Stimulated activated CD8-positive, alpha-beta memory T cell treated with anti-CD3 and anti-CD28 coated beads, Interleukin-12 subunit alpha, Interleukin-12 subunit beta, amount 100 ng/mL, for 1 hour (primary cell): ENCODE data around the gene GBA2.

Experiments used
- DNase-seq: peaks from one replicate; pipeline ENCODE4 v3.0.0-alpha.2; 2020; ENCODE audit warnings: low read depth

Gene GBA2

GRCh38 chr9:35763803-35764202 lies 14.8 kb upstream of the GBA2 start:
- no peak for DNase-seq

DNA sequence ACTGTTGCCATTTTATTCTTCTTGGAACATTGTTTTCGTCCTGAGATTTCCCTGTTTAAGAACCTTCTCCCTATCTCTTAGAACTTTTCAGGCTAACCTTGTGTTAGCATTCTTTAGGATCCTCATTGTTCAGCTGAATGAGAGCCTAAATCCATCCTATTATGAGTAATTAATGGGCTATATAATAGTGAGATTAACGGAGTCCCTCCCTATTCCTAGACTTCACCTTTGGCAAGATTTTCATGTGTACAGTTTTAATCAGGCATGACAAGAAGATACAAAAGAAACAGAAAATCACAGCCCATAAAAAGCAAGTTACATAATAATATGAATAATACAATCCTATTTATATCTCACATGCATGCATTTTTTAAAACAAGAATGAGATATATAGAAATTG lies 14.2 kb upstream of the GBA2 start:
- DNase-seq, result no peak

DNA sequence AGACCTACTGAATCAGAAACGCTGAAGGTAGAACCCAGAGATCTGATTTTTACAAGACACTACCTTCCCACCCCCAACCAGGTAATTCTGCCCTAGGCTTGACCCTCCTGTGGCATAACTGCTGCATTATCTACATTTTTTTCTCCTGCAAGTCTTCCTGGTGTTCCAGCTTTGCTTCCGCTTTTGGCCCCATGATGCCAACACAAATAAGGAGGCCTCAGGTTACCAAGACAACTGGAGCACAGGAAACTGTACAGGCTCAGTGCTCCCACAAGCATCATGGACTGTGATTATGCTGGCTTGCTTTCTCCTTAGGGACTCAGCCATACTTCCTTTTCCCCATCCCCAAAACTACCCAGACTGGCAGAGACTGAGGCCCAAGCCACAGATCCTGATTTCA lies 11.6 kb upstream of the GBA2 start:
- DNase-seq, result no peak

- no peak for DNase-seq
Observed at GRCh38 chr9:35759795-35760194, 10.8 kb upstream of the GBA2 start.

DNA sequence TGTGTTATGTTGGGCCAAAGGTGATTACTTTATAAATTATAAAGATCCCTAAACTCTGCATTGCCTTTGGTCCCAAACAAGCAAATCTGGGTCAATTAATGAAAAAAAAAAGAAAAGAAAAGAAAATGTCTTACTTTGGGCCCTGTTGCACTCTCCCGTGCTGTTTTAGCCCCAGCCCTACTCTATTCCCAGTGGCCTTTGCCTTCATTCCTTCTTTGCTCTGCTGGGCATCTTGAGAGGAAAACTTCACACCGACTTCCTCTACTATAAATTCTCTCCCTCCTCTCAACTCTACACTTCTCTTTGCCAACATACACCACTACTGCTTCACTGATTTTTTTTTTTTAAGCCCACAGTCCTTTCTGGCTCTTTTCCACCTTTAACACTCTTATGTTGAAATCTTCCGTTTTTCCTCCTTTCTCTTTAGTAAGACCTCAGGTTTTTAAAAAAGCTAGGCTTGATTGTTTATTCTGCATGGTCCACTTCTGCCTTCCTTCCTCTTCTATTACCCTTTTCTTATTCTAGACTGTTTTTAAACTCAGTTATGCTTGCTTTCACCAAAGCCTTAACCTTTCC lies 9.5 kb upstream of the GBA2 start:
- DNase-seq, result no peak

DNA sequence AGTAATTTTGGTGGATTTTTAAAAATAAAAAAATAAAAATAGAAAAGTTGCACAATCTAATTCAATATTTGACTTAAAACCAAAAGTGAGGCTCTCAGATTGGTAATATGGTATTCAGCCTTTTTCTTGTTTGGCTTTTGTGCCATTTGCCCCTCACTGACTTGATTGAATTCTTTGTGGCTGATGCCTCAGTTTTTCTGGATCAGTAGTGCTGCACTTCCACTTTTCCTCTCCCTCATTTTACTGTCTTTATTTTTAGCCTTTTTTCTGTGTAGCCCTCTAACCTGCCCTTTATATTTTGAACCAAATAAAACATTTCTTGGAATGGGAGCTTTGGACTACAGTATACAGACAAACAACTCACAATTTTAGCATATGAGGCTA lies 8.9 kb upstream of the GBA2 start:
- no peak for DNase-seq

- no peak for DNase-seq
Observed at GRCh38 chr9:35757226-35757891, 8.3 kb upstream of the GBA2 start.

DNA sequence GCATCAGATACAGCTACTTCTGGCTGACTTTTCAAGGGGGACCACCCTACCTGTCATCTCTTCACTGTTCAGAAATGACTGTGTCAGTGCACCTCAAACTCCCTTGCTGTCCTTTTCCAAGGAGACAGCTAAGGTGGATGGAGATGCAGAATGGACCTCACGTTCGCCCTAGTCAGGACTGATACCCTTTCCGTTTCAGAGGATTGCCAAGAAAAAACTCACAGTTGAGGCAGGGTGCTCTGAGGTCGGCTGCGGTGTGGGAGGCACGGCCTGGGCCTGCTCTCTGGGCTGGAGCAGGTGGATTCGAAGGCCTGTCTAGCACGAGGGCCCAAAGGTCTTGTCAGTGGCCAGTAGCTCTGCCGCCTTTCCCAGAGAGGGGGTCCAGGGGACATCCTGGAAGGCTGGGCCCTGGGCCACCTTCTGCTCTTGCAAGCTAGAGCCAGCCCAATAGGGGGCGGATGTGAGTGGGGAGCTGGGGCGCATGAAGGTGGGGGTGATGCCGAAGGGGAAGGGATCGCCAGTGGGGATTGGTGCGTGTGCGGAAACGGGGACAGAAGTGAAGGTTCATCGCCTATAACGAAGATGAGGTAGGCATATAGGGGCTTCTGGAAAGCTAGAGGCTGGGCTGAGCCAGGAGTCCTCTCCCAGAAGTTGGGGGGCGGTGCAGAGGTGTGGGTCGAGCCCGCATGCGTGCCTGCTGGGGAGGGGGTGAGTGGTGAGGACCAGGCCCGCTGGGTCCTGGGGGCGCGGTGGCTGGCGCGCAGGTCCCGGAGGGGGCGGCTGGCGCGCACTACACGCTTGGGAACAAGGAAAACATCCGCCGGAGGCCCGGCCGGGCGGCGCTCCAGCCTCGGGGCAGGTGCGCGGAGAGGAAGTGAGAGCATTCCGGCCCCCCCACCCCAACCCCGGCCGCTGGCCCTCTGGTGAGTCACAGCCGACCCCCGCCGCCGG lies 7.5 kb upstream of the GBA2 start:
- DNase-seq, result peak; percentile 58

- no peak for DNase-seq
Observed at GRCh38 chr9:35755071-35755470, 6.0 kb upstream of the GBA2 start.

DNA sequence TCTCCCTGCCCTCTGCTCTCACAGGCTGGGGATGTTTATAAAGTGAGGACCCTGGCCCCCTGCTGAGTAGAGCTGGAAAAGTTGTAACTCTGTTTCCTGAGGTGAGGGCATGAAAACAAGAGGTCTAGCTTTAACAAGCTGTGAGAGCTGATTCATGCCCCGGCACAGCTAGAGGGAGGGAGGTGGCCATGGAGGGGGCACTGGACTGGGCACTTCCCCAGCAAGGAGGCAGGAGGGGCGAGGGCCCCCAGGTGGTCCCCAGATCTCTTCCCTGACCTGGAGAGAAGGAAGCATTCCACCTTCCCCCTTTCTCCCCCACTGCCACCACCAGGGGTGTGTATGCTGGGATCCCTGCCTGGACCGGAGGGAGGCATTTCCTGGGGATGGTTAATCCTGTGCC lies 5.2 kb upstream of the GBA2 start, which contains the start of gene MSMP:
TSS of gene MSMP (minus strand) at position 13 of the 400 bp plus-strand sequence. CDS start 147 bp downstream, outside the sequence.
- DNase-seq, result no peak

DNA sequence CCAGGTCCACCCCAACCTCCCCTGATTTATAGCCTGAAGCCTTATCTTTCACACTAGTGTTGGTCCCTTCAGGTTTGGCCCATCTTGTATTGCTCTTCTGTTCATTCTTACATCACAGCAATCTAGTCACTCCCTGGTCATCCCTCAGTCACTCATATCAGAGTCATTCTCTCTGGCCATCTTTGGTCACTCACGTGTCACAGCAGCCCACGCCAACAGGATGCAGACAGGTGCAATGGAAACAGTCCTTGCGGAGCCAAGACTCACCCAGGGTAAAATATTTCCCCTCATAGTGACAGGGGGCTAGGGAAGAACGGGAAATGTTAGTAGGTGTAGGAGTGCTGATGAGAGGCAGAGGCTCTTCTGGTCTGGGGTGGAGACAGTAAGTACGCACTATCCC lies 4.4 kb upstream of the GBA2 start:
- DNase-seq, result no peak

DNA sequence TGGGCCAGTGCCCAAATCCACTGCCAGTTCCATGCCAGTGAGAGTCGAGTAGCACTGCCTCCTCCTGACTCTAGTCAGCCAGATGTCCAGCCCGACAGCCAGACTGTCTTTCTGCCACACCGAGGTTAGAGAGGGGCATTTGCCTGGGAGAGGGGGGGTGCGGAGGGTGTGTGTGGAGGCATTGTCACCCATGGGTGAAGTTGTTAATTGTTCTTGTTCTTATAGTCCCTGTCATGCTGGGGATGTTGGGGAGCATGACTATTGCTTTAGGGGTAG lies 1.2 kb upstream of the GBA2 start:
- DNase-seq, result no peak

DNA sequence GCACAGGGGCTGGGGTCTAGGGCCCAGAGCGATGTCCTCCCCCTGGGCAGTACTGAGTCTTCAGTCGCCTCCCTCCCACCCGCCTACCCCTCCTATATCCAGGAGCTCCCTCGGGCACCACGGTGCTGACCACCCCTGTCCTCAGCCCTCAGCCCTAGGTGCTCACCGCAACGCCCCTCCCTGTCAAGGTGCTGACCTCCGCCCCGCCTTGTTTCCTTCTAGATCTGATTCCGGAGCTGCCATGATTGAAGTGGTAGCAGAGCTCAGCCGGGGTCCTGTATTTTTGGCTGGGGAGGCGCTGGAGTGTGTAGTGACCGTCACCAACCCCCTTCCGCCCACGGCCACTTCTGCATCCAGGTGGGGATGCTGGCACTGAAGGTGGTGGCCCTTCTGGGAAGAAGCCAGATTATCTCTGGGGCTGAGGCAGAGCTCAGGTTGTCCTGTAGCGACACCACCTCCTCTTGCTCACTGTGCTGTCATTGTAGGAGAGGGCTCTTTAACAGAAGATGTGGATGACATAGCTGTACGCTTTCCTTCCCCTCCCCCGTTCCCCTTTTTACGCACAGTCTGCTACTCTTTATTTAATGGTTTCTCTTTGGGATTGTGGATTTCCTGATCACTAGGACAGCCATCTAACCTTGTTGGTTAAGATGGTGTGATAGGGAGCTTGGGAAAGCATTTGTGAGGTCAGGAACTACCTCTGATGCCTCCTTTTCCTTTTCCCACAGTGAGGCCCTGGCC lies 657 bp upstream of the GBA2 start:
- DNase-seq, result no peak

DNA sequence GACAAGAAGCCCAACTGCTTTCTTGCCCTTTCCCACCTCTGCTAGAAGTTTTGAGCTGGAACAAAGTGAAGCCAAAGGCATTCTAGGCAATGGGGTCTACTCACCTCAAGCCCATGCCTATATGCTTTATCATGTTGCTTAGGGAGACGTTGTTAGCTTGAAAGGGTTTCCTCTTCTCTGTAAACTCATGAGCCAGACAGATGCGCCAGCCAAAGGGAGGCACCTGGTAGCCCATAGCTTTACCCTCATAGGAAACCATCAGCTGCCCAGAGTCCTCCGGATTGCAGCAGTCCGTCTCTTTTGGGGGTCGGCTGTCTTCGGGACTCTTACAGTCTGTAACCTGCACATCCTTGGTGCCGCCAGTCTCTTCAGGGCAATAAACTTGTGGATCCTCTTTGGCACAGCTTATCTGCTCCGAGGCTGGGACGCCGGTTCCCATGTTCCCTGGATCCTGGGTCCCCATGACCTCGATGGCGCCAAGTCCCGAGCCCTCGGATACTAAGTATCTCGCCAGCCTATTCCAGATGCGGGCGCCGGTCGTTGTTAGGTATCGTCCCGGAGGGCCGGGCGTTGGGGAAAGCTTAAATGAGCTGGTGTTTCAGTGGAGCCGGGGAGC lies 678 bp downstream of the GBA2 start:
- DNase-seq, result no peak

DNA sequence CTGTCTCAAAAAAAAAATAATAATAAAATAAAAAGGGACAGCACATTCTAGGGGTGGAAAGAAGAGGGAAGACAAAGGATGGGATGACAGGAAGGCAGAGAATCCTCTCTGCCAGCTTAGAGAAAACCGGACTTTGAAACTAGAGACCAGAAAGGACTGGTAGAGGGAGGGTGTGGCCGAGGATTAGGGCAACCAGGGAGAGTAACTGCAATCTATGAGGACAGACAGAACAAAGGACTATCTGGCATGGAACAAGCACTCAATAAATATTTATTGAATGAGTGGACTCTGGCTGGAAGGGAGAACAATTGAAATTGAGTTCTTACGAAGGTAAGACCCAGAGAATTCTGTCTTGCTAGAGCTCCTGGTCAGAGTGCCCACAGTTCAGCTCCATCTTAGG lies 2.4 kb downstream of the GBA2 start:
- DNase-seq, result no peak

GRCh38 chr9:35745569-35745968 lies 3.5 kb downstream of the GBA2 start:
- DNase-seq, result no peak

DNA sequence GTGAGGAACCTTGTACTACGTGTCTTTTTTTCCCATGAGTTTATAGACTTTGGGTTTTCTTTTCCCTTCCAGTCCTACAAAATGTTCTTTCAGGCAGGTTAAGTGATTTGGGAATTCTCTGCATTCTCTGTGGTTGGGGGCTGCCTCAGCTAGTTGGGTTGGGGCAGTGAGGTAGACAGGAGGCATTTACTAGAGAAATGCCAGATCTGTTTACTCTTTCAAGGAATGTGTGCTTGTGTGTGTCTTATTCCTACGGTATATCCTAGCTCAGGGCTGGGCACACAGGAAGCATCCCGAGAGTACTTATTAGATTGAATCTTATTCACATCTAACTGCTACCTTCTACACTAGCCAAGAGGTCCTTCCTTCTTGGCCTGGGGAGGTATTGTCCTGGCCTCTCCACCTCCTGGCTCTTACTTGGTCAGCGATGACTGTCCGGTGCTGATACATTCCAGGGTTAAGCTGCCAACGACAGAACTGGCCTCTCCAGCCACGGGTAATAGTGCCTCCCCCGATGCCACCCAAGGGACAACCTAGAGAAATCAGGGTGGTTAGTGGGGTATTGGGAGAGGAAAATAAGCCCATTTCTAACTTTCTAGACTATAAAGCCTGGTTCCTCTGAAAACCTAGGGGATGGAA lies 5.0 kb downstream of the GBA2 start:
- DNase-seq, result no peak

DNA sequence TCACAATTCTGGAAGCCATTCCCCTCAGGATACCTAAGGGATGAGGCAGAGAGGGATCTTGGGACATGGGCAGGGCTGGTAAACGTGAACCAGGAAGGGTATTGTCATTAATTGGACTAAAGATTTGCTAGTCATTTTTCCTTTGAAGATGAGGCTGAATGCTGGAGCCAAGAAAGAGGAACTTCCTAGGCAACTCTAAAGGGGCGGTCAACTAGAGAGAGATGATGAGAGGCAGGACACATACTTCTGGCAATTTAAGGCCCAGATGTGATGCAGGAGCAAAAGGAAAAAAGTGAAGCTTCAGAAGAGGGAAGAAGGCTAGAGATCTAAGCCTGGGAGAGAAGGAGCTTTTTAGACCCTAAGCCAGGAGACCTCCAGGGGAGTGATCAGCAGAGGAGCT lies 5.6 kb downstream of the GBA2 start:
- no peak for DNase-seq

GRCh38 chr9:35741740-35742139 lies 7.3 kb downstream of the GBA2 start:
- DNase-seq, result no peak

- DNase-seq, result no peak
Observed at GRCh38 chr9:35740243-35740642, 8.8 kb downstream of the GBA2 start.

DNA sequence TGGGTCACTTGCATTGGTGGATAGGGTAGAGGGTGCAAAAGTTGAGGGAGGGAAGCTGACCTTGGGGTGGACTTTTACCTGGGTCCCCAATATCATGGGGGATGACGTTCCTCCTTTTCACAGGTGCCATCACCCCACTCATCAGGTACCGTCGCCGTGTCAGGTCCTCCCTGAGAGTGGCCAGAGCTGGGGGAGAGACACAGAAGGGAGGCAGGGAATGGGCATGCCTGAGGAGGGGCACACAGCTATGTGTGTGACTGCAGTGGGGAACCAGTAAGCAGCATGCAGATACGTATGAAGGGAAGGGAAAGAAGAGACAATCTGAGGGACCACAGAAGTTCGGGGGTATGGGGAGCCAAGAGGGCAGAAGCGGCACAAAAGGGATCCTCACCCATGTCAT lies 10.1 kb downstream of the GBA2 start:
- no peak for DNase-seq

GRCh38 chr9:35738186-35738585 lies 10.8 kb downstream of the GBA2 start:
- no peak for DNase-seq
